Esophagus muscularis mucosa (tissue), 4 donors: Measurements from ENCODE around the gene RSRP1. TPM values are rescaled to one million over a fixed set of nuclear protein-coding genes. Genes with fewer than 3 reads are reported as not detected.
"Not testable (repeated sequence)": the region's sequence is repeated elsewhere in the genome, so short reads cannot be mapped to it uniquely, and the experiment has no call there.

Experiments used
- DNase-seq: peaks from one replicate; pipeline ENCODE4 v3.0.0-alpha.2; 2017; ENCODE audit errors: extremely low spot score
- H3K27ac ChIP-seq, 4 donors: fragments of 200-600 bp; sonication (generic); replicated peaks in 1 of 4; 1 replicate in 3 of 4; 2 replicates in 1 of 4; pipeline ENCODE4 v1.5.1; 2016 to 2019; ENCODE audit warnings: mild to moderate bottlenecking in 1 of 4
- H3K27me3 ChIP-seq, 4 donors: fragments of 200-600 bp; sonication (generic); one replicate each; pipeline versions ENCODE4 v1.5.1 to v1.6.0; 2016 to 2019
- H3K36me3 ChIP-seq, 4 donors: fragments of 200-600 bp; sonication (generic); one replicate each; pipeline ENCODE4 v1.5.1; 2016 to 2019
- H3K4me1 ChIP-seq, 4 donors: fragments of 200-600 bp; sonication (generic); one replicate each; pipeline ENCODE4 v1.5.1; 2016 to 2019
- H3K4me3 ChIP-seq, 4 donors: fragments of 200-600 bp; sonication (generic); 1 replicate in 2 of 4; 2 replicates in 2 of 4; pipeline ENCODE4 v1.5.1; 2016 to 2019; ENCODE audit warnings: mild to moderate bottlenecking in 4 of 4, moderate library complexity in 1 of 4
- H3K9me3 ChIP-seq, 4 donors: fragments of 200-600 bp; sonication (generic); 1 replicate in 3 of 4; 2 replicates in 1 of 4; pipeline ENCODE4 v1.5.1; 2016 to 2019
- CTCF ChIP-seq, 3 experiments: fragments of 200-600 bp in 2 of 3; fragments of 450-650 bp in 1 of 3; sonication (generic) in 2 of 3; IDR thresholded peaks; one replicate each; pipeline ENCODE4 v1.5.1; 2017 to 2019; ENCODE audit warnings: antibody characterized with exemption in 3 of 3, mild to moderate bottlenecking in 2 of 3, moderate library complexity in 1 of 3
- POLR2AphosphoS5 ChIP-seq, 2 donors: sonication (generic); formaldehyde crosslinking; IDR thresholded peaks; one replicate each; pipeline ENCODE4 v1.6.1; 2017; ENCODE audit warnings: antibody characterized with exemption in 2 of 2
- WGBS: methylation state at CpG from one replicate; pipeline ENCODE4 v1.1.5; 2018; 5-methylcytosine and 5-hydroxymethylcytosine counted together
- intact Hi-C: fragments of 100-400 bp; cut with DNase I; formaldehyde crosslinking; loops from one replicate; pipeline ENCODE4 v1.15.1; 2023
- total RNA-seq, 4 donors: library from RNA; depleted of rRNA; stranded (reverse); fragments of >200 nt; gene quantifications; one replicate each; pipeline versions ENCODE4 v1.1.0 to v1.2.1, GENCODE V29; 2016

RSRP1 gene
- total RNA-seq, 4 donors from 2014 or later = 33.7 to 75.2 (median 52.5) TPM

- H3K9me3 ChIP-seq, H3K4me3 ChIP-seq, H3K27me3 ChIP-seq, intact Hi-C loops, H3K4me1 ChIP-seq, H3K27ac ChIP-seq, DNase-seq, H3K36me3 ChIP-seq: not testable (repeated sequence)
- WGBS = 74% methylated on average over 7 of the region's 8 CpGs
These were observed 31.5 kb upstream of the RSRP1 start for GRCh38 chr1:25278790-25279189.

GRCh38 chr1:25278358-25278757, 31.1 kb upstream of the RSRP1 start:
- H3K4me1 ChIP-seq, H3K36me3 ChIP-seq, DNase-seq, H3K27ac ChIP-seq, intact Hi-C loops, H3K4me3 ChIP-seq, H3K27me3 ChIP-seq, H3K9me3 ChIP-seq: not testable (repeated sequence)
- WGBS = 61% methylated on average over 2 of the region's 2 CpGs

GRCh38 chr1:25277295-25277694, 30.0 kb upstream of the RSRP1 start:
- WGBS = 100% methylated on average over 1 of the region's 1 CpG
- not testable (repeated sequence) for DNase-seq

GRCh38 chr1:25275648-25276047, 28.4 kb upstream of the RSRP1 start:
- intact Hi-C loops, H3K27me3 ChIP-seq, H3K4me1 ChIP-seq, H3K27ac ChIP-seq, DNase-seq, H3K36me3 ChIP-seq, H3K9me3 ChIP-seq, H3K4me3 ChIP-seq: not testable (repeated sequence)
- WGBS = 84% methylated on average over 4 of the region's 4 CpGs

More at GRCh38 chr1:25277295-25277694, 30.0 kb upstream of the RSRP1 start:
- H3K27me3 ChIP-seq, H3K4me1 ChIP-seq, H3K36me3 ChIP-seq, H3K4me3 ChIP-seq, intact Hi-C loops, H3K27ac ChIP-seq, H3K9me3 ChIP-seq: not testable (repeated sequence)

GRCh38 chr1:25272238-25272637, 25.0 kb upstream of the RSRP1 start, which contains the start of gene RHD:
RHD (plus strand) TSS chr1:25272509; CDS start chr1:25272548, 39 bp downstream.
- H3K4me1 ChIP-seq, H3K36me3 ChIP-seq, intact Hi-C loops, H3K27me3 ChIP-seq, H3K4me3 ChIP-seq, H3K27ac ChIP-seq, H3K9me3 ChIP-seq, DNase-seq: not testable (repeated sequence)
- whole genome bisulfite sequencing = 86% methylated on average over 5 of the region's 8 CpGs

GRCh38 chr1:25268143-25268760, 21.0 kb upstream of the RSRP1 start:
- Histone ChIP-seq H3K27ac (peak overlapping the region; percentile 60 to 88 (median 81)), H3K4me1 (peaks cover 0 to 15% (median 11%) of the 10 kb centered on the region in 4 donors), H3K4me3 (peak overlapping the region; percentile 60 to 64 (median 62))
- WGBS = 46% methylated on average over 9 of the region's 14 CpGs
- intact Hi-C loops, H3K9me3 ChIP-seq, H3K36me3 ChIP-seq, DNase-seq, H3K27me3 ChIP-seq: not testable (repeated sequence)

GRCh38 chr1:25267288-25268142, 20.3 kb upstream of the RSRP1 start:
- H3K36me3 ChIP-seq, H3K9me3 ChIP-seq, H3K27me3 ChIP-seq, intact Hi-C loops: not testable (repeated sequence)
- peak; percentile 26 to 85 for TF ChIP-seq POLR2AphosphoS5 (IDR thresholded peaks at IDR 0.05)
- peak; percentile 94 for DNase-seq
- Histone ChIP-seq H3K27ac (peak overlapping the region; percentile 60 to 88 (median 81)), H3K4me1 (peaks cover 0 to 15% (median 11%) of the 10 kb centered on the region in 4 donors), H3K4me3 (peak overlapping the region; percentile 60 to 64 (median 62))
- under 1% methylated on average over 32 of the region's 56 CpGs for WGBS

- peaks cover 0 to 15% (median 11%) of the 10 kb centered on the region in 4 donors for H3K4me1 ChIP-seq
- DNase-seq, intact Hi-C loops, H3K36me3 ChIP-seq, H3K27me3 ChIP-seq, H3K9me3 ChIP-seq: not testable (repeated sequence)
- peak overlapping the region in 3 of 4 donors; percentile 79 to 88 (median 83) for H3K27ac ChIP-seq
- under 1% methylated on average over 7 of the region's 45 CpGs for WGBS
- H3K4me3 ChIP-seq = peak overlapping the region; percentile 60 to 64 (median 62)
- TF ChIP-seq CTCF (IDR thresholded peaks at IDR 0.05) = peak in 1 of 3 experiments; percentile 15
These were observed 19.5 kb upstream of the RSRP1 start for GRCh38 chr1:25266554-25267287.

- H3K4me1 ChIP-seq, H3K27ac ChIP-seq, H3K4me3 ChIP-seq, DNase-seq, intact Hi-C loops, H3K27me3 ChIP-seq, H3K9me3 ChIP-seq, H3K36me3 ChIP-seq: not testable (repeated sequence)
- WGBS = 84% methylated on average over 3 of the region's 3 CpGs
These were observed 13.1 kb upstream of the RSRP1 start for GRCh38 chr1:25260336-25260735.

GRCh38 chr1:25259813-25260212, 12.6 kb upstream of the RSRP1 start:
- H3K9me3 ChIP-seq, intact Hi-C loops, H3K4me1 ChIP-seq, H3K27ac ChIP-seq, H3K27me3 ChIP-seq, DNase-seq, H3K4me3 ChIP-seq, H3K36me3 ChIP-seq: not testable (repeated sequence)
- no CpG with 5 or more reads among the region's 7 CpGs for WGBS
